NOMO-1 treated with dmso at 0.1 percent for 144 hours (cell line): Measurements from ENCODE around the gene C22orf23.

Source experiments
- DNase-seq: peaks from one replicate; lab custom pipeline; 2025; ENCODE audit not compliant: unreplicated experiment; lab: John Stamatoyannopoulos, UW

The C22orf23 gene

DNA sequence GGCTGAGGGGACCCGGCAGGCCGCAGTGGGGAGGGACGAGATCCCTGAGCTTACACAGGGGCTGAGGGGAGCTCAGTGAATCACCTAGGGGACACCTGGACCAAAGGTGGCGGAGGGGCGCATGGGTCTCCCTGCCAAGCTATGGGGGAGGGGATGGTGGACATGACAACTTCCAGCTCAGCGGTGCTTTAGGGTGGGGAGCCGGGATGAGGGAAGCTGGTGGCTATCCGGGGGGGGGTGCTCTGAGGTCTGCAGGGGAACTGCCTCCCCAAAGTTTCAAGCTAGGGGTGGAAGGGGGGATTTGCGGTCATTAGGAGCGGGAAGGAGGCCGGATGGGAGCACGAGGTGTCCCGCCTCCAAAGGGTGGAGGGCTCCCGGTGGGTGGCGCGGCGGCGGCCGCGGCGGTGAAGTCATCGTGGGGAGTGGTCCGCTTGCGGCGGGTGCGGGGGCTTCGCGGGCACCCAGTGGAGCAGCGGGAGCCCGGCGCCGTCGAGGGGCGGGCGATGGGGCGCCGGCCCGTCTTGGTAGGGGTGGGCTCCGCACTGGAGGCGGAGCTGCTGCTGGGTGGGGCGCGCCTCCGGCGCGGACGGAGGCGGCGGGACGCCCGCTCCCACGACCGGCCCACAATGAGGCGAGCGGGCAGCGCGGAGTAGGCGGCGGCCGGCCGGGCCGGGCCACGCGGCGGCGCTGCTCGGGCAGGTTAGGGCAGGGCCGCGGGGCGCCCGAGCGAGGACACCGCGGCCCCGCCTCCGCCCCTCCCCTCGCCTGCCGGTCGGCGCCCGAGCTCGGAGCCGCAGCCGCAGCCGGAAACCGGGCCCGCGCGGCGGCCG lies 47.7 kb downstream of the C22orf23 start, which contains the start of gene MICALL1:
TSS of gene MICALL1 (plus strand) at position 764 of the 830 bp plus-strand sequence. CDS start 126 bp downstream, outside the sequence.
- DNase-seq: peak; percentile 33

DNA sequence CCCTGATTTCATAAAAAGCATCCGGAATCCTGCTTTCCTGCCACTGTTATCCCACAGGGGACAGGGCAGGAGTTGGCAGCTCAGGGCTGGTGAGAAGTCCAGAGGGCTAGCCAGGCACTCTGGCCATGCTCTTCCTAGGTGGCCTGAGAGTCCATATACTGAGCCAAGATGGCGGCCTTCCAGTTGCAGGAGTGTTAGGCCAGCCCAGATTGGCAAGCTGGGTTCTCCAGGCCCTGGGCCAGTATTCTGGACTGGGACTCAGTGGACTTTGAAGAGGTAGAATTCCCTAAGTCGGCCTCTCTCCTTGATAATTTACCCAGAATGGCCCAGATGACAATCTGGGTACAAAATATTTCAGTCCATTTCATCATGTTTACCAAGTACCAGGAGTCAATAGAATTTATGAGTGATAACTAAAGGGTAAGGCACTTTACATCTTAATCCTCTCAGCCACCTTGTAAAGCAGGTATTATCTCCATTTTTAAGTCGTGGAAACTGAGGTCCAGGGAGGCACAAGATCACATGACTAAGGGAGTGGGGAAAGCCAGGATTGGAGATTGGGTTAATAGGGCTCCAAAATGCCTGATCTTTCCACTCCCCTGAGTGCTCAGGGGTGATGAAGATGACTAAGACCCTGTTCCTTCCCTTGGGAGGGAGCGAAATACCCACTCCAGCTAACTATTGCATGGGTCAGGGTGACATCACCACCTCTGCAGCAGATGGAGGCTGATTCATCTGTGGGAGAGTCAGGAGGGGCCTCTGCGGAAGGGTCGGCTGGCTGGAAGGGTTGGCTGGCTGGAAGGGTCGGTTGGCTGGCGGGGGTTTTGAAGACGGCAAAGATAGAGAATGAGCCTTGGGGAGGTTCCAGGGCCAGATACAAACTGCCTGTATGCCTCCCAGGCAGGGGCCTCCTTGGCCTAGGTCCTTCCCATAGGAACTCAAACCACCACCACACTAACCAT lies 48.5 kb downstream of the C22orf23 start:
- DNase-seq: no peak

DNA sequence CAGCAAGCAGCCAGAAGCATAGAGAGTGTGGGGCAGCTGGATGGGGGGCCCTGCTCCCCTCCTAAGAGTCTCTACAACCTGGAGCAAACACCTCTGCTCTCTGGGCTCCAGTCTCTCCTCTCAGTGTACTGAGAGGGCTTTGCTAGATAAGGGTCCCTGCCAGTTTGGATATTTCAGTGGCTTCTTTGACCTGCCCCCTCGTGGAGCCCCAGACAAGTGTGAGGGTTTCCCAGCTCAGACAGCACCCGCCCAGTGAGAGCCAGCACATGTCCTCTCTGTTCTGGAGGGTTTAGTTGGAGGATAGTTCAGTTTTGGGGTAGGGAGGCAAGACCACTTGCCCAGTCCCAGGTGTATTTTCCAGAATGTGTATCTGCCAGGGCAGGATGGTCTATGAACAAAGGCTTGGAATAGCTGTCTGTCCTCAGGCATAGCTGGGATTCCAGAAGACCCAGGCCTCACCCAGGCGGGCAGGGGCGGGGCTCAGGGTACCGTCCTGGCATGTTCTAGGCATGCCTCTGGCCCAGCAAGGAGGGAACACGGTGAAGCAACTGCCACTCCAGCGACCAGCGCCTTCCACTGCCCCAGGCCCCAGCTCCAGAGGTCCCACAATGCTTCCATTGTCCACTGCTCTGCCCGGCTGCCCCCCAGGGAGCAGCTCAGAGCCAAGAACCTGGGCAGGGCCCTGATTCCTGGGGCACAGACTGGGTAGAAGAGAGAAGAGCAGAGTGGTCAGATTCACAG lies 54.8 kb downstream of the C22orf23 start:
- no peak for DNase-seq

- DNase-seq: no peak
Measured at GRCh38 chr22:37897807-37898206, 55.6 kb downstream of the C22orf23 start.

DNA sequence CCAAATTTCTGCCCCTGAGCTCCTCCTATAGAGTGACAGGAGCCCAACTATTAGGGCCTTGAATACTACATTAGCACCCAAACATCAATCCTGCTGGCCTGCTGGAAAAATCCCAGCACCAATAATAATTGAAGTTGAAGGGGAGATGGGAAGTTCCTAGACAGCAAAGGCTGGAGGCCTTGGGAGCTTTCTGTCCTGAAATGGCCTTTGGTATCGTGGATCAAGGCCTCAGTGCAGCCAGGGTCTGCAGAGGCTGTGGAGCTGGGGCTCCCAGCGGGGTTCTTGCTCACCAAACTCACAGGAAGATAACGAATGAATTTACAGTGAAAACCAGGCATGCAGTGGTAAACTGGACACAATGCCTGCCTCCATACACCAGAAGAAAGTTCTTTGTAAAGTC lies 56.5 kb downstream of the C22orf23 start:
- DNase-seq: no peak

- peak; percentile 46 for DNase-seq
Measured at GRCh38 chr22:37896181-37896592, 57.2 kb downstream of the C22orf23 start.

DNA sequence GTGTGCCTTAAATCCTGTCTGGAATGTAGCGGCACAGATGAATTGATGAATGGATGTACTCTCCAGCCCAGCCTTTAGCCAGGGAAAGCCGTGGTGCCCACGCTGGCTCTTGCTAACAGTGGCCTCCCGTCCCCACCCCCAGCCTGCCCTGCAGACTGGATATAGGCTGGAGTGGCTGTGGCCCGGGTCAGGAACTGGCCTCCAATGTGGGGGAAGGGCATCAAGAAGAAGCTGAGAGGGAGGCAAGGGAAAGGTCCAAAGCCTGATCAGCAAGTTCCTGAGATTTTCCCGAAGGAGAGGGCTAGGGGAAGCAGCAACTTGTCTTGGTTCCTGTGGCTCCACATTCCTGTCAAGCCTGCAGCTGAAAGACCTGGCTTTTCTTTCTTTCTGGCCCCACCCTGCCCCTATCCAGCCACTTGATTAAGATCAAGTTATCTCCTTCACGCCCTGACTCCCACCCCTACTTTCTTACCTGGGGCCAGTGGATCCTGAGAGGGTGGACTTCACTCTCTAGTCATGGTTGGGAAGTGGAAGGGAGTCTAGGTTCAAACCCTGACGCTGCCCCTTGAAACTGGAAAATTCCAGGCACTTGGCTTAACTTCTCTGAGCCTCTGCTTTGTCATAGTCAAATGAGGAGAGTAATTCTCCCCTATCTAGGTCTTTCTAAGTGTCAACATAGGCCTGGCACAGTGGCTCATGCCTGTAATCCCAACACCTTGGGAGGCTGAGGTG lies 58.3 kb downstream of the C22orf23 start:
- no peak for DNase-seq

GRCh38 chr22:37893583-37893983 lies 59.8 kb downstream of the C22orf23 start:
- no peak for DNase-seq
